HUES64 (cell line): ENCODE results near the gene NKG7.
"Not testable (repeated sequence)": the region's sequence is repeated elsewhere in the genome, so short reads cannot be mapped to it uniquely, and the experiment has no call there.

Experiments
- H3K27ac ChIP-seq: 2 replicates; pipeline ENCODE4 v1.7.0; 2013; ENCODE audit warnings: low read depth, low read length, inconsistent platforms
- H3K27me3 ChIP-seq: 2 replicates; pipeline ENCODE4 v1.6.1; 2013; ENCODE audit warnings: mild to moderate bottlenecking, low read length; ENCODE audit not compliant: insufficient read depth
- H3K36me3 ChIP-seq: 2 replicates; pipeline ENCODE4 v1.6.1; 2013; ENCODE audit warnings: mild to moderate bottlenecking, low read length; ENCODE audit not compliant: insufficient read depth
- H3K4me1 ChIP-seq: 2 replicates; pipeline ENCODE4 v1.6.1; 2013; ENCODE audit warnings: mild to moderate bottlenecking, low read length, moderate library complexity; ENCODE audit not compliant: insufficient read depth
- H3K4me3 ChIP-seq: 2 replicates; pipeline ENCODE4 v1.5.1; 2013; ENCODE audit warnings: mild to moderate bottlenecking, low read length, moderate library complexity
- H3K9ac ChIP-seq: 2 replicates; pipeline ENCODE4 v1.6.1; 2013; ENCODE audit warnings: mild to moderate bottlenecking, low read depth, low read length
- H3K9me3 ChIP-seq: 2 replicates; pipeline ENCODE4 v1.6.1; 2013; ENCODE audit warnings: low read depth, low read length; ENCODE audit not compliant: insufficient read depth
- WGBS: fragments of 150-250, 120-280 bp; methylation state at CpG from one replicate; pipeline ENCODE4 v1.1.7; 2013; ENCODE audit warnings: missing lambda C conversion rate; 5-methylcytosine and 5-hydroxymethylcytosine counted together

The NKG7 gene

GRCh38 chr19:51407511-51408131 lies 35.2 kb upstream of the NKG7 start:
- Histone ChIP-seq H3K4me3 (no peak overlapping the region), H3K36me3 (peaks cover 10% of the 10 kb centered on the region), H3K27ac (no peak overlapping the region), H3K9me3 (peaks cover 13% of the 10 kb centered on the region), H3K4me1 (peaks cover 9% of the 10 kb centered on the region; the same call in 1 of the 2 replicates), H3K27me3 (no peaks in the 10 kb centered on the region), H3K9ac (no peak overlapping the region)
- 73% methylated on average over 6 of the region's 6 CpGs for WGBS

DNA sequence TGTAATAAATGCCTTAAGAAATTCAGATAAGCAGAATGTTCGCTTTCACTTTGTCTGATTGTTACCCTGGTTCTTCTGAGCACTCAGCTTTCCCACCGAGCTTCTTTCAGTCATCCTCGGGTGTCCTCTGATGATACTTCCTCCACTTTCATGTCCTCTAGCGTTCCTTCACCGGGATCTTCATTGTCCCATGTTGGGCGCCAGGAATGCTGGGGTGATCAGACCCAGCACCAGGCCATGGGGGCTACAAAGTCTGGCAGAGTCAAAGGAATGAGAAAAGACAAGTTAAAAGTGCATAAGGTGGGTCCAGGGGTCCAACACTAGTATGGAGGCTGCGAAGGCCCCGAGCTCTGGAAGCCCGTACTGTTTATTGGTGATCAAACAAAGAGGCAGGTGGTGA lies 29.7 kb upstream of the NKG7 start:
- peaks cover 15% of the 10 kb centered on the region for H3K36me3 ChIP-seq
- peaks cover 24% of the 10 kb centered on the region for H3K9me3 ChIP-seq
- no peak overlapping the region for H3K4me3 ChIP-seq
- WGBS, result 94% methylated on average over 9 of the region's 9 CpGs
- no peak overlapping the region for H3K9ac ChIP-seq
- no peak overlapping the region for H3K27ac ChIP-seq
- no peaks in the 10 kb centered on the region for H3K27me3 ChIP-seq
- H3K4me1 ChIP-seq, result no peaks in the 10 kb centered on the region

GRCh38 chr19:51399936-51400335 lies 27.5 kb upstream of the NKG7 start:
- not testable (repeated sequence) for H3K4me1 ChIP-seq, H3K27ac ChIP-seq, H3K9ac ChIP-seq, H3K27me3 ChIP-seq, H3K4me3 ChIP-seq
- Histone ChIP-seq H3K36me3 (peaks cover 15% of the 10 kb centered on the region), H3K9me3 (peaks cover 24% of the 10 kb centered on the region)
- WGBS, result 97% methylated on average over 7 of the region's 7 CpGs

DNA sequence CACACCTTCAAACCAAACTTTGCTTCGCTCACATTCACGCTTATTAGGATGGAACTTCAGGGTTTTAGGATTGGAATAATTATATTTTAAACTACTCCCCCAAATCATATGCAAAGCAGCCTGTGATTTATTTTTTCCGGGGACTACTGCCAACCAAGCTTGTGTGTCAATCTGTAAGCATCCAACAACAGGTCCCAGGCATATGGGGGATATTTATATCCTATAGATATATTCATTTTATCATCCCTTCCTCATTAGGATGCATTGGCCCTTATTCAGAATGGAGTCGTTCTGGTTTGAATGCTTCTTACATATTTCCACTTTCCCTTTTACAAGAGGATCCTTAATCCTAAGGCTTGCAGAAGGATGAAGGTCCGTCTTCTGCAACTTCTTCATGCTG lies 26.8 kb upstream of the NKG7 start:
- peaks cover 15% of the 10 kb centered on the region for H3K36me3 ChIP-seq
- WGBS, result 88% methylated on average over 3 of the region's 5 CpGs
- H3K4me1 ChIP-seq, result no peaks in the 10 kb centered on the region
- no peak overlapping the region for H3K9ac ChIP-seq
- peaks cover 24% of the 10 kb centered on the region for H3K9me3 ChIP-seq
- H3K4me3 ChIP-seq, result no peak overlapping the region
- H3K27ac ChIP-seq, result no peak overlapping the region
- H3K27me3 ChIP-seq, result no peaks in the 10 kb centered on the region

DNA sequence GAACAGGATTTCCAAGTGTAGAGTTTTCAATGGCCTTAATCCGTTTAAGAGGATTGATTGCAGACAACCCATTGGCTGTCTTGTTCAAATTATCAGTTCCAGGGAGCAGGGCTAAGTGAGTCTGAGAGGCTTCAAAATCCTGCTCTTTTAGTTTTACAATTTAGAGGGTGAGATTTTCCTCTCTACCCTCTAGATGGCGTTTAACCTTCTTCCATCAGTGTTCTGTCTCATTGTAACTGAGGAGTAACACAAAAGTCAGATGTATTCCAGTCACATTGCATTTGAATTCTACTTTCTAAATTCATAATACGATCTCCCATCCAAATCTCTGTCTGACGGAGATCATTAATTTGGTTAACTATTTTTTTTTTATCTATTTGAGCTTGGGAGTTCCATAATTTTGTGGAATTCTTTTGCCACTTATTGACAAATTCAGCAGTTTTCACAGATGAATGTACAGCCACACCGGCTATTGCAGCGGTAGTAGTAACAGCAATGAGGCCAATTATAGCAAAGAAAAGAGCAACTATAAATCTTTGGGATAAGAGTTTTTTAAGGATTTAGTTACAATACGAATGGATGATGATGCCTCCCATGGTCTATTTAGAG lies 25.7 kb upstream of the NKG7 start:
- peaks cover 17% of the 10 kb centered on the region for H3K9me3 ChIP-seq
- H3K9ac ChIP-seq, result no peak overlapping the region
- no peak overlapping the region for H3K27ac ChIP-seq
- peaks cover 8% of the 10 kb centered on the region for H3K36me3 ChIP-seq
- H3K4me3 ChIP-seq, result no peak overlapping the region
- H3K4me1 ChIP-seq, result no peaks in the 10 kb centered on the region
- H3K27me3 ChIP-seq, result no peaks in the 10 kb centered on the region
- WGBS, result 63% methylated on average over 7 of the region's 7 CpGs

DNA sequence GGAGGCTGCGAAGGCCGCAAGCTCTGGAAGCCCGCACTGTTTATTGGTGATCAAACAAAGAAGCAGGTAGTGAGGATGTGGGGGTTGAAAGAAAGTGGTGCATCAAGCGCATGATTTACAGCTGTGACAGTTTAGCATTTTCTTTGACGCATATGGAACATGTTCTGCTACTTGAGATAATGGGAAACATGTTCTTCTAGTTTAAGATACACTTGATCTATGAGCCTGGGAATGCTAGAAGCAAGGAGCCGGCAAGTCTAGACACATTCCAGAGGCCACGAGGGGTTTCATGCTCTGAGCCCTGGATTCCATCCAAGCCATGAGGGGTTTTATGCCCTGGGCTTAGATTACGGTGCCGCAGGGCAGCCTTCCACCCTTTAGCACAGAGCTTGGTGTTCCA lies 25.0 kb upstream of the NKG7 start:
- not testable (repeated sequence) for H3K9ac ChIP-seq, H3K9me3 ChIP-seq, H3K4me1 ChIP-seq, H3K36me3 ChIP-seq, H3K27me3 ChIP-seq, H3K27ac ChIP-seq, H3K4me3 ChIP-seq
- WGBS, result 93% methylated on average over 9 of the region's 9 CpGs

DNA sequence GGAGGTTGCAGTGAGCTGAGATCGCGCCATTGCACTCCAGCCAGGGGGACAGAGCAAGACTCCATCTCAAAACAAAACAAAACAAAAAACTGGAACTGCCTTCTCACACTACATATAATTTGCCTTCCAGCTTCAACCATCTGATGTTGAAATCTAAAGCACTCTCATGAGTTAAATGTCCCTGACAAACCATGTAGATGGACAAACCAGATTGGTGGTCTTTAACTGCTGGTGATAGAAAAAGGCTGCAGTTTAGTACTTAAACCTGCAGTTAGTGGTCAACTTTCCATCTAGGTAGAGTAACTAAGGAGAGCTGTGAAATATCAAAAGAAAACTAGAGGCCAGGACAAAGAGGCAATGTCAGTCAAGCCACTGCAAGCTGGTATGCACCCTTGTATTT lies 23.7 kb upstream of the NKG7 start:
- Histone ChIP-seq H3K4me3 (no peak overlapping the region), H3K27me3 (no peaks in the 10 kb centered on the region), H3K36me3 (no peaks in the 10 kb centered on the region), H3K4me1 (no peaks in the 10 kb centered on the region), H3K27ac (no peak overlapping the region), H3K9ac (no peak overlapping the region), H3K9me3 (no peaks in the 10 kb centered on the region)
- 100% methylated on average over 2 of the region's 2 CpGs for WGBS

DNA sequence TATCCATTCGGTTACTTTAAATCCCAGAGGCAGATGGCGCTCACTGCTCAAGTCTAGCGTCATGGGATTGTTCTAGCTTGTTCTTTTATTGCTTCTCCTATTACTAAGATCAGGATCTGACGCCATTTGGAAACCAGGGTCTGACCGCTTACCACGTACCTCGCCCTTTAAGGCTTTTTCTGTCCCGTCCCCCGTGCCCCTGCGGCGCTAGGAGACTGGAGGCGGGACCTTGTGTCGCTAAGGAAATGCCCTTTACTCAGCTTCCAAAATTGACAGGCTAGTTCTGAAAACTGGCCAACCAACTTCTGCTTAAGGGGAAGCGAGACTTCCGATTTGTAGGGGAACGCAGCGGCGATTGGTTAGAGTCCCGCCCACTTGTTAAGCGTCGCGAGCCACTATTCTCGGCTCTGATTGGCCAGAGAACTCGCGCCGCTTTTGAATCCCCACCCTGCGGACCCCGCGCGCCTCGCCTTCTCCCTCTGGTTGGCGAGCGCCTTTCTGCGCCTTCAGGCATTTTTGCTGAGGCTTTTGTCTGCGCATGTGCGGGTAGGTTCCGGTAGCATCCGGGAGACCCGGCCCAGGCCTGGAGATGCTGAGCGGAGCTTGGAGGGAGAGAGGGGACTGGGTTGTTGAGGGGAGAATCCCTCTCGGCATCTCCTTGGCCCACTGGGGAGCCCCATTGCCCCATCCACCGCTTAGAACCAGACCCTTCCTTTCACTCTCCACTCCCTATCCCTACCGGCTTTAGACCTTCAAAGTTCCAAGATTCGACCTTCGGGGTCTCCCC lies 21.8 kb upstream of the NKG7 start:
- Histone ChIP-seq H3K27ac (peak overlapping the region; percentile 82), H3K27me3 (no peaks in the 10 kb centered on the region), H3K4me1 (no peaks in the 10 kb centered on the region), H3K36me3 (no peaks in the 10 kb centered on the region), H3K9me3 (no peaks in the 10 kb centered on the region), H3K9ac (peak overlapping the region; percentile 91), H3K4me3 (peak overlapping the region; percentile 80)
- 1% methylated on average over 45 of the region's 45 CpGs for WGBS

GRCh38 chr19:51392701-51393100 lies 20.2 kb upstream of the NKG7 start:
- no peaks in the 10 kb centered on the region for H3K27me3 ChIP-seq
- no peaks in the 10 kb centered on the region for H3K9me3 ChIP-seq
- no peaks in the 10 kb centered on the region for H3K4me1 ChIP-seq
- H3K27ac ChIP-seq, result no peak overlapping the region
- H3K4me3 ChIP-seq, result no peak overlapping the region
- no peak overlapping the region for H3K9ac ChIP-seq
- H3K36me3 ChIP-seq, result no peaks in the 10 kb centered on the region
- WGBS, result no CpG with 5 or more reads among the region's 1 CpG

GRCh38 chr19:51391073-51391611 lies 18.7 kb upstream of the NKG7 start:
- no peak overlapping the region for H3K9ac ChIP-seq
- H3K27me3 ChIP-seq, result no peaks in the 10 kb centered on the region
- H3K4me3 ChIP-seq, result peak overlapping the region; percentile 25; the same call in 1 of the 2 replicates
- no peaks in the 10 kb centered on the region for H3K4me1 ChIP-seq
- WGBS, result 66% methylated on average over 7 of the region's 8 CpGs
- H3K9me3 ChIP-seq, result no peaks in the 10 kb centered on the region
- H3K27ac ChIP-seq, result no peak overlapping the region
- no peaks in the 10 kb centered on the region for H3K36me3 ChIP-seq

DNA sequence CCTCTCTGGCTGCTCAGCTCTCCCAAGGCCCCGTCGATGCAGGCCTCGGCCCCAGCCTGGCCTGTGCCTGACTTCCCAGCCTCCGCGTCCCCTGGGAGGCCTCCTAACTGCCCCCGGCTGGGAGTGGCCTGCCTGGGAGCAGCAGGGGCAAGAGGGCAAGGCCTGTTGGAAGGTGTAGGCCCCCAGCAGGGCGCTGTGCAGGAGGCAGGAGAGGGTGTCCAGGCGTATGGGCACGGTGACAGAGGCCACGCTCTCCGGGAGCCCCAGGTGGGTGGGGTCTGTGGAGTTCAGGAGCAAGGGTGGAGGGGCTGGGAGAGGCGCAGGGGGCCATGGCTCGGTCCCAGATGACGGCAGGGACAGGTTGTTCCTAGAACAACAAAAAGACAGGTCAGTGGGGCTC lies 16.7 kb upstream of the NKG7 start:
- Histone ChIP-seq H3K9me3 (no peaks in the 10 kb centered on the region), H3K4me3 (no peak overlapping the region), H3K4me1 (no peaks in the 10 kb centered on the region), H3K27ac (no peak overlapping the region), H3K36me3 (no peaks in the 10 kb centered on the region), H3K27me3 (no peaks in the 10 kb centered on the region), H3K9ac (no peak overlapping the region)
- 95% methylated on average over 14 of the region's 14 CpGs for WGBS
